Eye (tissue), 1 donor: Measurements from ENCODE around the gene TAS2R40.
"Not testable (repeated sequence)": the region's sequence is repeated elsewhere in the genome, so short reads cannot be mapped to it uniquely, and the experiment has no call there.

ENCODE experiments used
- DNase-seq: peaks from one replicate; pipeline ENCODE4 v3.0.0-alpha.2; 2015

The TAS2R40 gene

DNA sequence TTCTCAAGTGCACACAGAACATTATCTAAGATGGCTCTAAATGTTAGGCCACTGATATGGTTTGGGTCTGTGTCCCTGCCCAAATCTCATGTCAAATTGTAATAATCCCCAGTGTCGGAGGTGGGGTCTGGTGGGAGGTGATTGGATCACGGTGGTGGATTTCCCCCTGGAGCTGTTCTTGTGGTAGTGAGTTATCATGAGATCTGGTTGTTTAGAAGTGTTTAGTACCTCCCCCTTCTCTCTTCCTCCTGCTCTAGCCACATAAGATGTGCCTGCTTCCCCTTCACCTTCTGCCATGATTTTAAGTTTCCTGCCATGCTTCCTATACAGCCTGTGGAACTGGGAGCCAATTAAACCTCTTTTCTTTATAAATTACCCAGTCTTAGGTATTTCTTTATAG is 30.2 kb downstream of the TAS2R40 start:
- DNase-seq = no peak

DNA sequence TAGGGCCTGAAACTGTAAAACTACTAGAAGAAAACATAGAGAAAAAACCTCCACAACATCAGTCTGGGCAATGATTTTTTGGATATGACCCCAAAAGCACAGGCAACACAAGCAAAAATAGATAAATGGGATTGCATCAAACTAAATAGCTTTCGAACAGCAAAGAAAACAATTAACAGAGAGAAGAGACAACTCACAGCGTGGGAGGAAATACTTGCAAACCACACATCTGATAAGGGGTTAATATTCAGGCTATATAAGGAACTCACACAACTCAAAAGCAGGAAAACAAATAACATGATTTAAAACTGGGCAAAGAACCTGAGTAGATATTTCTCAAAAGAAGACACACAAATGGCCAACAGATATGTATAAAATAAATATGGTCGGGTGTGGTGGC is 33.7 kb downstream of the TAS2R40 start:
- no peak for DNase-seq

DNA sequence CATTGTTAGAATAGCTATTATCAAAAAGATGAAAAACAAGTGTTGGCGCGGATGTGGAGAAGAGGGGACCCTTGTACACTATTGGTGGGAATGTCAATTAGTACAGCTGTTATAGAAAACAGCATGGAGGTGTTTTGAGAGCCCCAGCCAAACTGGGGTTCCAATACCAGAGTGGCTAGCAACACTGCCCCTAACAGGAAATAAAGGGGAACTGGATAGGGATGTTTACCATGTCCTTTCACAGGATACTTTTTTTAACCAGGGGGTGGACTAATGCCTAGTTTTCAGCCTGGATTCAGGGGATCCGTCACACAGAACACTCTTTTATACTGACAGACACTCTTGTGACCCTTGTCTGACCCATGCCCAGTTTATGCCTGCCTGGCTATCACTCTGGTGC is 34.5 kb downstream of the TAS2R40 start:
- DNase-seq = no peak

DNA sequence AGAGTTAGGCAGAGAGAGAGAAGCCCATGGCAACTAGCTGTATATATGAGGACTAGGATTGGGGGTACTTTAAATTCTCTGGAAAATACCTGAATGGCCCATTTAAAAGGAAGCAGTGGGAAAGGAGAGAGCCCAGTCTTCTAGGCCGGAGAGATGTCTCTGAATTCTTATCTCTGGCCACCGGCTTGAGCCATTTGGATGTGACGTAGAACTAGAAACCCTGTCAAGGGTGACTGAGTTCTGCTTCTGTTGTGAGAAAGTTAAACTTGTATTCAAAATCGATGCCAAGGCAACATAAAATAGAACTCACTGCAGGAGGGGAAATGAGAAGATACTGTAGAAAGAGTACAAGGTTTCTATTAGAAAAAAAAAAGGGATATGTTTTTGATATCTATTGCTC is 35.1 kb downstream of the TAS2R40 start:
- DNase-seq = no peak

DNA sequence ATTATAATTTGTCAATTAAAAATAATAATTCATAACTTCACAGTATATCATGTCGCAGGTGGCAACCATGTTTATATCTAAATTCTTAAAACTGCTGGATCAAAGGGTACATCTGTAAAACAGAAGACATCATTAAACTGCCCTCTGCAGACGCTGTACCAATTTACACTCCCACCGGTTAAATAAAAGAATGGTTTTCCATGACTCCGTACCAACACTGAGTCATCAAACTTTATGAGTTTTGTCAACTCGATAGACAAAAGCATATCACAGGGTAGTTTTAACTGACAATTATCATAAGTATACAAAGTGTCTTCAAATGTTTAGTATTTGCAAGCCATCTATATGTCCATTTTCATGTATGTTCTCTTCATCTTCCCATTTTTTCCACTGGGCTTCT is 35.7 kb downstream of the TAS2R40 start:
- no peak for DNase-seq

DNA sequence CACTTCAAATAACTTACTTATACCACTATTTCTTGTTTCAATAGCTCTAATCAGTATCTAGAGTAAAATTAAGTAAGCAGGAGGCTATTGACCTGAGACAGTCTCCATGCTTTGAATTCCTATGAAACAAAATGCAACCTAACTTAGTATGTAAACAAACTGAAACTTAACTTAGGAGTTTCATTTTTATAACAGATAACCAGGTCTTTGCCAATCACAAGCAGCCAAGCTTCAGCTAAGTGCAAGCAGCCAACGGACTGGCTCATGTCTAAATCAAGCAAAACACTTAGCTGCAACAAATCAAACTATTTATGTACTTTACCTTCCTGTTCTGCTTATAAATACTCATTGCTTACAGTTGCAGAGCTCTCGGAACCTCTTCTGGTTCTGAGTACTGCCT is 37.0 kb downstream of the TAS2R40 start:
- DNase-seq = no peak

DNA sequence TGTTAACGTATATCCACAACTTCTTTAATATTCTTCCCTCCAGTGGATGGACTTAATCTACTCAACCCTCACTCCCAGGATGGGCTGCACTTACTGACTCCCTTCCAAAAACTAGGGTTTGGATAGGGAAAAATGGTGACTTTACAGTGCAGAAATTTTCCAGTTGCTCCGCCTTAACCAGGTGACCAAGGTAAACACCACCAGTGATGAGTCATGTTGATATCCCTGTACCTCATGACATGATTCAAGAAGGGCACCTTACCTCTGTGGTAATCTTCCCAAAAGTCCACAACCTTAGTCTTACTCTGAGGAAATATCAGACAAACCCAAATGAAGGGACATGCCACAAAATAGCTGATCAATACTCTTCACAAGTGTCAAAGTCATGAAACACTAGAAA is 37.9 kb downstream of the TAS2R40 start:
- DNase-seq = no peak

DNA sequence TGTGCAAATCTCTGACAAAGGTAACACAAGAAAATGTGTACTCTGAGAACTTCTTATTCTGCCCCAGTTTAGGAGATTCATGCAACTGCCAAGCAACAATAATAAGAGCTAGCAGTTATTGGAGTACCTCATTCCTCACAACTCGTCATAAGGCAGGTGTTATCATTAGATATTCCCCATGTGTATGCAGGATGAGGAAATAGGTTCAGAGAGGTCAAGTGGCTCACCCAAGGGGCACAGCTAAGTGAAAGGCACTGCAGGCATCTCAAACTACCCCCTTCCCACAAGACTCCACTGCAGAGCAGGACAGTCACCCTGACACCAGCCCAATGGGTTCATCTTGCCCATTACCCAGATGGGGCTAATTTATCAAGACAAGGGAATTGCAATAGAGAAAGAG is 40.1 kb downstream of the TAS2R40 start:
- DNase-seq = no peak

DNA sequence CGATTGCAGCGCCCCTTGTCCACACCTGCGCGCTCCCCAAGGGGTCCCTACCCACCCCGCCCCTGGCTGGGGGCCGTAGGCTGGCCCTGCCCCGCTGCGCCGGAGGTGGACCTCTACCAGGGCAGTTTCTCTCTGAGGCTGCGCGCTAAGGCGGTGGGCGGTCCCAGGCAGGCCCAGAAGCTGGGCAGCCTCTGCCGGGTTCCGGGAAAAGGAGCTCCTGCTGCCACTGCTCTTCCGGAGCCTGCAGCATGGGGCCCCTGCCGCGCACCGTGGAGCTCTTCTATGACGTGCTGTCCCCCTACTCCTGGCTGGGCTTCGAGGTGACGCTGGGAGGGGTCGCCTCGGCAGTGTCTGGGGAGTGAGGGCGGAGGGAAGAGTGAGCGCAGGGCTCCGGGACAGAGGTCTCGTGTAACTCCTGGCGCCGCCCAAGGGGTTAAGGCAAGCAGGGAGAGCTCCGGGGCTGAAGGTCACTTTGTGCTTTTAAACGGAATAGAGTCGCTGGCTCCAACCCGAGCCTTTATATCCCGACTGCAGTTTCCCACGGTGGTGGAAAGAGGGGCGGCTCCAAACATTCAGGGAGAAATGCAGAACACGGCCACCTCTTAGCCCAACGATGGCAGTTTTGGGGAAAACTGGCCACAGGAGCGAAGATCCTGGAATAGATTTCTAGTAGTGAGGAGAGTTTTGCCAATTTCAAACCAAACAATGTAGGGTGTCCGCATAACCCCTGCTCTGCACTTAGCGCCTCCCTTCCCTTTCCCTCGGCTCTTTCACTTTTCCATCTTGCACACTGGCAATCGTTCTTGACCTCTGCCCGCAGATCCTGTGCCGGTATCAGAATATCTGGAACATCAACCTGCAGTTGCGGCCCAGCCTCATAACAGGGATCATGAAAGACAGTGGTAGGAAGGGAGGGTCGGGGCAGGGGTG is 41.7 kb downstream of the TAS2R40 start, which contains the start of gene GSTK1:
TSS of gene GSTK1 (plus strand) at position 176 of the 930 bp plus-strand sequence. CDS start at position 249, 73 bp downstream.
- peak; percentile 87 for DNase-seq

DNA sequence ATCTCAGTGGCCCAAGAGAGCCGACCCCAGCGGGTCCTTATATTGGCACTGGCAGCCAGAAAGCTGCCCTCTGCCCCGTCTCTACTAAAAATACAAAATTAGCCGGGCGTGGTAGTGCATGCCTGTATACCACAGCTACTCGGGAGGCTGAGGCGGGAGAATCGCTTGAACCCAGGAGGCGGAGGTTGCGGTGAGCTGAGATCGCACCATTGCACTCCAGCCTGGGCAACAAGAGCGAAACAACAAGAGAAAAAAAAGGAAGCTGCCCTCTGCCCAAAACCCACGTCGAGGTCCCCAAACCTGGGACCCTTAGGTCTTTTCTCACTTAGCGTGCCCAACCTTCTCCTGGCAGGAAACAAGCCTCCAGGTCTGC is 42.3 kb downstream of the TAS2R40 start:
- DNase-seq = not testable (repeated sequence)

DNA sequence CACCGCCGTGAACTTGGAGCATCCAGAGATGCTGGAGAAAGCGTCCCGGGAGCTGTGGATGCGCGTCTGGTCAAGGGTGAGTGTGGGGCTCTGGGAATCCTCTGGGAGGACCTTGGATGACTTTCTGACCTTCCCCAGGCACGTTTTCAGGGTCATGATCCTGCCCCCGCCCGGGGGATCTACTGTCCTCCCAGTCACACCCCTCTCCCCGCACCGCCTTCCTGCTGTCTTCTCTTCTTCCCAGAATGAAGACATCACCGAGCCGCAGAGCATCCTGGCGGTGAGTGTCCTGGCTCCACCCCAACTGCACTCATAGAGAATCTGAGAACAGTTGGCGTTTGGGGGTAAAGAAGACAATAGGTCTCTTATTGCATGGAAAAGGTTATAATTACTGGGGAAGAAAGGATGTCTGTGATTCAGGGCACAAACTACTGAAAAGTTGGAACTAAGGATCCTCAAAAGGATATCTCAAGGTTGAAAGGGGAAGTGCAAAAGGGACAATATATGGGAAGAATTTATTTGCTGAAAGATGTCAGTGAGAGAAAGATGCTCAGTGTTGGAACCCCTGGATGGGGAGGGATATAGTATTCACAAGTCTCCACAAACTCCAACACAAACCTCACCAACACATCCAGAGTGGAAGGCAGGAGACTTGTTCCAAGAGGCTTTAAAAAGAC is 43.3 kb downstream of the TAS2R40 start:
- DNase-seq = no peak

DNA sequence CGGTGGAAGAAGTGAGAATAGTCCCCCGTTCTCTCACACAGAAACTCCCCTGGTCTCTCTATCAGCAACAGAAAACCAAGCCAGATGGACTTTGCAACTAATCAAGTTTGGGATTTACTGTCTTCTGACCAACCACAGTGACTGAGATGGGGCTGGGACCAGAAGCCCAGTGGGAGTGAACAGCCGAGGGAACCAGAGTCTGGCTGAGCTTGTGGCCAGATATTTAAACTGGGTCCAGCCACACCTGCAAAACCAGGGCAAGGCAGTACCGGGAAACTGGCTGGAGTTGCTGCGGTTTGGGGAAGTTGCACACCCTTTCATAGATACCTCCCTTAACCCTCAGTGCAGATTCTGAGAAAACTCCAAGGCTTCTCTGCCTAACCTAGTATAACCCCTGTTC is 47.4 kb downstream of the TAS2R40 start:
- DNase-seq = no peak

DNA sequence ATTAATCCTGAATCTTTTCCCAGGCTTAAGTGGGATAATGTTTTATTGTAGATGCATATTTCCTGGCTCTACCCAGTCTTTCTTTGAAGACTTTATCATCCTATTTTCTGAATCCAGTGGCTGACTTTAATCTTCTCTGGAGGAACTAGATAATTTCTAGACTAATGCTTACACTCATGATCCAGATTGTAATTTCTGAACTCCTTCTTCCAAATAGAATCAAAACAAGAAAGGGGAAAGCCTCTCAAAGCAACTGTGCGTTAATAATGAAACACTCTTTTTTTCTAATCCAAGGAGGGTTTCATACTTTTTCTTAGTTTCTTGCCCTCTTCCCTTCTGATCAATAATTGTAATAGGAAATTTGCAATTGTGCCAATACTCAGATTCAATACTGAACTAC is 49.4 kb downstream of the TAS2R40 start:
- DNase-seq = no peak
